Spinal cord (tissue), 10 donors: ENCODE data around the gene EFTUD2. TPM values are rescaled to one million over a fixed set of nuclear protein-coding genes. Genes with fewer than 3 reads are reported as not detected.

Experiments
- DNase-seq, 6 donors: peaks; one replicate each; pipeline versions ENCODE4 v3.0.0 to v3.0.0-alpha.2; 2013 to 2015; ENCODE audit warnings: low spot score in 6 of 6, low read depth in 4 of 6
- H3K27ac ChIP-seq: one replicate; pipeline ENCODE4 v1.5.1; 2013; ENCODE audit warnings: low read depth, low read length, control low read depth
- H3K27me3 ChIP-seq: one replicate; pipeline ENCODE4 v1.6.1; 2013; ENCODE audit warnings: low read length; ENCODE audit not compliant: control insufficient read depth, insufficient read depth
- H3K36me3 ChIP-seq: one replicate; pipeline ENCODE4 v1.6.1; 2013; ENCODE audit warnings: low read length; ENCODE audit not compliant: control insufficient read depth, insufficient read depth
- H3K4me1 ChIP-seq: one replicate; pipeline ENCODE4 v1.6.1; 2013; ENCODE audit warnings: low read length; ENCODE audit not compliant: control insufficient read depth, insufficient read depth
- H3K4me3 ChIP-seq: one replicate; pipeline ENCODE4 v1.5.1; 2013; ENCODE audit warnings: low read depth, low read length, control low read depth
- H3K9me3 ChIP-seq: one replicate; pipeline ENCODE4 v1.6.1; 2013; ENCODE audit warnings: low read length; ENCODE audit not compliant: control insufficient read depth, insufficient read depth
- WGBS: methylation state at CpG from one replicate; pipeline ENCODE4 v1.1.5; 2013; ENCODE audit warnings: missing lambda C conversion rate; ENCODE audit not compliant: insufficient coverage; 5-methylcytosine and 5-hydroxymethylcytosine counted together
- polyA plus RNA-seq, 2 donors: library from polyadenylated mRNA; unstranded; fragments of 120-200 nt; gene quantifications; one replicate each; pipeline ENCODE4 v1.2.1, GENCODE V29; 2013; ENCODE audit not compliant: insufficient read length in 2 of 2
- total RNA-seq, 2 donors: library from RNA; depleted of rRNA in 1 of 2; stranded (reverse); fragments of 120-200 nt in 1 of 2; fragments of >200 nt in 1 of 2; gene quantifications; one replicate each; pipeline versions ENCODE4 v1.2.3 to v1.2.4, GENCODE V29; 2013 to 2014
- donor health status: healthy.

EFTUD2 gene
- total and polyA plus RNA-seq, 4 donors: 68.0 to 85.0 (median 74.3) TPM

DNA sequence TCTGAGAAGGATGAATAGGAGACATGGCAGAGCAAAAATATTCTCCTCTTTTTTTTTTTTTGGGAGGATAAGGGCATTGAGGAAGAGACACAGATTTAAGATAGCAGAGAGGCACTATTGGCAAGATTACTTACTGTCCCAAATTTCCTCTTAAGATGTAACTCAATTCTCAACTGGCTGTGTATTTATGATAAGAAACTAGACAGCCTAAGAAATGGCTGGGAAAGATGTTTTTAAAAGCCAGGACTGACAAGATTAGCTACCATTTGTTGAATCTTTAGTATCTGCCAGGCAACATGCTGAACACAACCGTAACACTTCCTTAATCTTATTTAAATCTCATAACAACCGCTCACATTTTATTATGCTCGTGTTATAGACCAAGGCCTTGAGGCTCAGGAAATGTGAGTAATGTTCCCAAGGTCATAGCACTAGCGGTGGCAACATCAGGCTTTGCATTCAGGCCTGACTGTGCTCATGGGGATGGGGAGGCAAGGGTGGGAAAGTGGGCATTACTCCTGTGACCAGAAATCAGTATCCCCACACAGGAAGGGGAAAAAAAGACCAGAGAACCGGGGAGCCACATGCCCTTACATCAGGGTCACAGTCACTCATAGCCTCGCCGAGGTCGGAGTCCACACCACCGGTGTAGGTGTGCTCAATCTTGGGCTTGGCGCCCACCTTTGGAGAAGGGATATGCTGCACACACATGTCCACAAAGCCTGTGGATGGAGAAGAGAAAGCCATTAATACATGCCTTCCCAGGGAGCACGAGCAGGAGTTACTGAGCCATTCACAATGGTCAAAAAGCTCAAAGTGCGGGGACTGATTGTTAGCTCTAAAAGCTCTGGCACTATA, 36.0 kb downstream of the EFTUD2 start:
- no peak overlapping the region for H3K27ac ChIP-seq
- no peak overlapping the region for H3K4me3 ChIP-seq
- 96% methylated on average over 3 of the region's 12 CpGs for WGBS

DNA sequence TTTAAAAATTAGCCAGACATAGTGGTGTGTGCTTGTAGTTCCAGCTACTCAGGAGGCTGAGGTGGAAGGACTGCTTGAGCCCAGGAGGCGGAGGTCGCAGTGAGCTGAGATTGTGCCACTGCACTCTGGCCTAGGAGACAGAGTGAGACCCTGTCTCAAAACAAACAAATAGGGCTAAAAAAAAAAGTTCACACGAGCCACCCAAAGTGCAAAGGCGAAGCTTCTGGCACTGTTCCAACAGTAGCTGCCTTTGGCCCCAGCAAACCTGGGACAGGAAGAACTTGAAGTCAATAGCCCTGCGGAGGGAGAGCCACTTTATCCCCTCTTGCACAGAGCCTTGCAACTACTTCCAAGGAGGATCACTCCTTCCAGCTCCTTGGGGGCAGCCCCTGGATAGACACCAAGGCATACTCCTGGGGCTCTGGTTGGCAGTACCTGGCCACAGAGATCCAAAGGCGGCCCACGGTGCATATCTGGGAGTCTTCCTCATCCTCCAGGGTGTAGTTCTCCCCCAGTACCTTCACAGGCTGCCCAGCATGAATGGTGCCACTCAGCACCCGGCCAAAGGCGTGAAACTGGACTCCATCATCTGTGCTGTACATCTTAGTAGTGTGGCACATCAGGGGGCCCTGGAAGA, 36.8 kb downstream of the EFTUD2 start:
- WGBS: 91% methylated on average over 9 of the region's 9 CpGs
- no peaks in the 10 kb centered on the region for H3K27me3 ChIP-seq
- H3K9me3 ChIP-seq: no peaks in the 10 kb centered on the region
- DNase-seq: no peak
- no peaks in the 10 kb centered on the region for H3K4me1 ChIP-seq
- no peak overlapping the region for H3K4me3 ChIP-seq
- no peak overlapping the region for H3K27ac ChIP-seq
- peaks cover 79% of the 10 kb centered on the region for H3K36me3 ChIP-seq

More for the DNA sequence above, 36.0 kb downstream of the EFTUD2 start:
- H3K27me3 ChIP-seq: no peaks in the 10 kb centered on the region
- no peaks in the 10 kb centered on the region for H3K4me1 ChIP-seq
- no peaks in the 10 kb centered on the region for H3K9me3 ChIP-seq
- DNase-seq: peak in 1 of 6 donors; percentile 61
- H3K36me3 ChIP-seq: peaks cover 72% of the 10 kb centered on the region

DNA sequence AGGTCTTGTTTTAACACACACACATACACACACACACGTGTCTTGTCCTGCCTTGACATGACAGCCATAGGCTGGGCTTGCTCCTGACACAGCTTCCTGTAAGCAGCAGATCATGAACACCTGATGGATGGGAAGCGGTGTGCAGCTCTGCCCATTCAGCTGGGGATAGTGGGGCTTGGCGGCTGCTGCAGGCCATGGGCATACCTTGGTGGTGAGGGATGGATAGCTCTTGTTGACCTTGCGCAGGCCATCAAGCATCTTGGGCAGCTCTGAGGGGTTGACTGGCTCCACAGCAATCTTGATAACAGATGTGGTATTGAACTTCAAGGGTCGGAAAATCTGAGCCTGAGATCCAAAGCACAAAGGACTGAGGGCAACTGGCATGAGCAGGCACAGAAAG, 39.5 kb downstream of the EFTUD2 start:
- Histone ChIP-seq H3K4me3 (no peak overlapping the region), H3K9me3 (no peaks in the 10 kb centered on the region), H3K27ac (no peak overlapping the region), H3K36me3 (peaks cover 86% of the 10 kb centered on the region), H3K4me1 (no peaks in the 10 kb centered on the region), H3K27me3 (no peaks in the 10 kb centered on the region)
- 90% methylated on average over 4 of the region's 5 CpGs for WGBS
- no peak for DNase-seq

- no peak overlapping the region for H3K27ac ChIP-seq
- H3K4me3 ChIP-seq: no peak overlapping the region
- H3K36me3 ChIP-seq: peaks cover 92% of the 10 kb centered on the region
- WGBS: 50% methylated on average over 2 of the region's 5 CpGs
- DNase-seq: no peak
- no peaks in the 10 kb centered on the region for H3K9me3 ChIP-seq
- H3K4me1 ChIP-seq: no peaks in the 10 kb centered on the region
- no peaks in the 10 kb centered on the region for H3K27me3 ChIP-seq
Measured at GRCh38 chr17:44854192-44854591, 45.1 kb downstream of the EFTUD2 start.

GRCh38 chr17:44850612-44851011, 48.6 kb downstream of the EFTUD2 start:
- DNase-seq: no peak
- Histone ChIP-seq H3K9me3 (no peaks in the 10 kb centered on the region), H3K27ac (no peak overlapping the region), H3K27me3 (no peaks in the 10 kb centered on the region), H3K4me3 (no peak overlapping the region), H3K4me1 (no peaks in the 10 kb centered on the region), H3K36me3 (peaks cover 56% of the 10 kb centered on the region)
- WGBS: 59% methylated on average over 4 of the region's 5 CpGs

DNA sequence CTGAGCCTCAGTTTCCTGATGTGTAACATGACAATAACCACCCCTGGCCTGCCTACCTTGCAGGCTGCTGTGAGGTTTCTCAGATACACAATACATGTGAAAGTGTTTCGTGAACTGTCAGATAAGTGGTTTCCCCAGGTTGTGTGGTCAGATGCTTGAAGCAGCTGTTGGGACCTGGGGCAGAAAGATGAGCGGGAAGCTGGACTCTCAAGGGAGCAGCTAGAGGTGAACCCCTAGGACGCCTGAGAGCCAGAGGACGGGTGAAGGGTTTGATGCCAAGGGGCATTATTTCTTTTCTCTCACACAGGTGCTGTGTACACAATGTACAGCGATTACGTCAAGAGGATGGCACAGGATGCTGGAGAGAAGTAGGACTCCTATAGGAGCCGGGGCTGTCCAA, 49.2 kb downstream of the EFTUD2 start:
- WGBS: 83% methylated on average over 2 of the region's 7 CpGs
- Histone ChIP-seq H3K36me3 (peaks cover 50% of the 10 kb centered on the region), H3K27ac (no peak overlapping the region), H3K4me3 (no peak overlapping the region), H3K4me1 (no peaks in the 10 kb centered on the region), H3K27me3 (no peaks in the 10 kb centered on the region), H3K9me3 (no peaks in the 10 kb centered on the region)
- DNase-seq: no peak

DNA sequence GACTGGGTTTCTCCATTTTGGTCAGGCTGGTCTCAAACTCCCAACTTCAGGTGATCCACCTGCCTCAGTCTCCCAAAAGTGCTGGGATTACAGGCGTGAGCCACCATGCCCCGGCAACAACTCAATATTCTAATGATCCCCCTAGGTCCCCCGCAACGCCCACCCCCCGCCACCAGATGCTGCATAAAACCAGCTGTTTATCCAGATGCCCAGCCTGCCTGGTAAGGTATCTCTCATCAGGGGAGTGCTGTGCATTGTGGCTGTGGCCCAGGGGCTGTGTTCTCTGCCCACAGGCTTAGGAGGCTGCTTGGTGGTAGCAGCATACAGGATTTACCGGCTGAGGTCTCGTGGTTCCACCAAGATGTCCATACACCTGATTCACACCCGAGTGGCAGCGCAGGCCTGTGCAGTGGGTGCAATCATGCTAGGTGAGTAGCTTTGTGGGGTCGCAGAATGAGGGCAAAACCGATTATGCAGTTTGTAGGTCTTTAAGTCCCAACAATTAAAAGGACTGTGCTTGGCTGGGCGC, 50.2 kb downstream of the EFTUD2 start:
- Histone ChIP-seq H3K4me1 (no peaks in the 10 kb centered on the region), H3K27me3 (no peaks in the 10 kb centered on the region), H3K27ac (no peak overlapping the region), H3K9me3 (no peaks in the 10 kb centered on the region), H3K36me3 (peaks cover 41% of the 10 kb centered on the region), H3K4me3 (no peak overlapping the region)
- DNase-seq: no peak
- WGBS: 92% methylated on average over 9 of the region's 12 CpGs

- Histone ChIP-seq H3K36me3 (peaks cover 34% of the 10 kb centered on the region), H3K4me1 (no peaks in the 10 kb centered on the region), H3K27me3 (no peaks in the 10 kb centered on the region), H3K9me3 (no peaks in the 10 kb centered on the region), H3K4me3 (no peak overlapping the region), H3K27ac (no peak overlapping the region)
- no peak for DNase-seq
- WGBS: 63% methylated on average over 5 of the region's 6 CpGs
Measured at GRCh38 chr17:44848257-44848795, 50.9 kb downstream of the EFTUD2 start.

DNA sequence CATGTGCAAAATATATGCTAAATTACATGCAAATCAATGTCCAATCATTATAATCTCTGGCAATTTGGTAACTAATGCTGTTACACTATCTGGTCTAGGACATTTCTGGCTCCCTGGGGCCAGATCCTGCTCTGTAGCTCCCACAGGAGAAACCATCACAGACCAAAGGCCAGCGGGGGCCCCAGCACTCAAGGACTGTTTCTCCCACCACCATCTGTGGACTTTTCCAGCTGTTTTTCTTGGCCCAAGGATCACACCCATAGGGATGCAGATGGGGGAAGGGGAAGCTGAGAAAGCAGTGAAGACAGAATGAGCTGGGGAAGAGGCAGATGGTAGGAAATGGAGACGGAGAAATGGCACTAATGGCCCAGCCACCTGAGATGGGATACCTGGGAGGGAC, 51.7 kb downstream of the EFTUD2 start, which contains the start of gene HIGD1B:
Gene HIGD1B, plus strand, starts transcription at position 298 of the 400 bp plus-strand sequence. CDS start 270 bp downstream, outside the sequence.
- H3K9me3 ChIP-seq: no peaks in the 10 kb centered on the region
- 88% methylated on average over 1 of the region's 2 CpGs for WGBS
- H3K27me3 ChIP-seq: no peaks in the 10 kb centered on the region
- H3K4me3 ChIP-seq: no peak within 1 kb of the TSS
- peaks cover 26% of the 10 kb centered on the region for H3K36me3 ChIP-seq
- no peaks in the 10 kb centered on the region for H3K4me1 ChIP-seq
- no peak within 1 kb of the TSS for H3K27ac ChIP-seq
- no peak for DNase-seq
